GM18498 (cell line): ENCODE data around the gene VSIG10L2.

Experiments used
- ATAC-seq: cut with Tn5 transposase; IDR thresholded peaks from one replicate; pipeline ENCODE4 v1.9.1; 2021; ENCODE audit warnings: mild to moderate bottlenecking, moderate library complexity; ENCODE audit not compliant: unreplicated experiment

VSIG10L2 gene

GRCh38 chr11:125929445-125930075, 16.3 kb upstream of the VSIG10L2 start:
- no peak for ATAC-seq

GRCh38 chr11:125930076-125930450, 15.8 kb upstream of the VSIG10L2 start:
- no peak for ATAC-seq

- no peak for ATAC-seq
Measured at GRCh38 chr11:125931116-125931515, 14.7 kb upstream of the VSIG10L2 start.

- ATAC-seq: no peak
Measured at GRCh38 chr11:125931668-125932067, 14.2 kb upstream of the VSIG10L2 start.

- no peak for ATAC-seq
Measured at GRCh38 chr11:125932301-125932700, 13.5 kb upstream of the VSIG10L2 start.

- no peak for ATAC-seq
Measured at GRCh38 chr11:125933030-125933813, 12.6 kb upstream of the VSIG10L2 start.

- no peak for ATAC-seq
Measured at GRCh38 chr11:125934473-125934872, 11.4 kb upstream of the VSIG10L2 start.

- ATAC-seq: no peak
Measured at GRCh38 chr11:125935056-125935455, 10.8 kb upstream of the VSIG10L2 start.

GRCh38 chr11:125935618-125936199, 10.1 kb upstream of the VSIG10L2 start:
- no peak for ATAC-seq

GRCh38 chr11:125938418-125938817, 7.4 kb upstream of the VSIG10L2 start:
- ATAC-seq: no peak

GRCh38 chr11:125939081-125939521, 6.7 kb upstream of the VSIG10L2 start:
- no peak for ATAC-seq

GRCh38 chr11:125940145-125940544, 5.7 kb upstream of the VSIG10L2 start:
- ATAC-seq: no peak

GRCh38 chr11:125941267-125941618, 4.6 kb upstream of the VSIG10L2 start:
- no peak for ATAC-seq

GRCh38 chr11:125941619-125942611, 3.9 kb upstream of the VSIG10L2 start:
- no peak for ATAC-seq

- ATAC-seq: no peak
Measured at GRCh38 chr11:125942771-125943428, 2.9 kb upstream of the VSIG10L2 start.

GRCh38 chr11:125943661-125944349, 2.0 kb upstream of the VSIG10L2 start:
- ATAC-seq: no peak

GRCh38 chr11:125944350-125945010, 1.4 kb upstream of the VSIG10L2 start:
- no peak for ATAC-seq

- no peak for ATAC-seq
Measured at GRCh38 chr11:125945011-125945796, 640 bp upstream of the VSIG10L2 start.
